IPS-18c (cell line): ENCODE results near the gene LNPK.
"Not testable (repeated sequence)": the region's sequence is repeated elsewhere in the genome, so short reads cannot be mapped to it uniquely, and the experiment has no call there.

Experiments used
- H3K4me3 ChIP-seq: 2 replicates; pipeline ENCODE4 v1.7.0; 2013; ENCODE audit warnings: low read depth, mild to moderate bottlenecking, low read length, moderate library complexity; ENCODE audit not compliant: insufficient read depth
- H3K9me3 ChIP-seq: one replicate; pipeline ENCODE4 v1.6.1; 2013; ENCODE audit warnings: mild to moderate bottlenecking, low read length, moderate library complexity; ENCODE audit not compliant: control insufficient read depth, insufficient read depth

Gene LNPK

DNA sequence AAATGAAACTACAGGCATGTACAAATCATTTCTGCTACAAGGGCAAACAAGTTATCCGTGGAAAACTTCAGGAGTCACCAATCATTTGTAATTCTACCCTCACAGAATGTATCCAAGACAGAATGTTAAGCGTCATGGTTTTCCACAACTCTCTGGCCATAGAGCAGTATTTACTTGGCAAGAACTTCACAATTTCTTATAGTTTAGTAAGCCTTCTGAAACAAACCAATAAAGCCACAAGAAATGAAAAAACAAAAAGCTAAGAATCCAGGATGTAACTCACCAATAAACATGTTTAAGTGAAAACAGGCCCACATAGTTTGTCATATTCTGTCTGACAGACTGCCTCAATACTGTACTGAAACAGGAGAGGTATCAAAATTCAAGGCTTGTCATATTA lies 70.3 kb downstream of the LNPK start:
- H3K9me3 ChIP-seq, result no peaks in the 10 kb centered on the region
- no peak overlapping the region for H3K4me3 ChIP-seq

DNA sequence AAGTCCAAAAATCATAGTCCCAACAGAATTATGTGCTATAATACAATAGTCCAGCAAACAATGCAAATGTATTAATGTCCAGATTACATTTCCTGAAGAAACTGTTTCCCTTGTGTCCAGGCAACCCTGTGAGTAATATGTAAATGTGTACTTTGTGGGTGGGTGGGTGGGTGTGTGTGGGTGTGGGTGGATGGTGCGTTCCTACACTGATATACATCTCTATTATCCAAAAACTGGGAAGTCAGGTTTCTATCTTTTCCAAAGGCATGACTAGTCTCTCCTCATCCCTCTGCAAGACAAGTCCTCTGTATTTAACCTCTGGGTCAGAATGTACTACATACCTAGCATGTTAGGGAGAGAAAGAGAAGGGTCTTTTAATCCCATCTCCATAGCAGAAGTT lies 71.6 kb downstream of the LNPK start:
- no peak overlapping the region for H3K4me3 ChIP-seq
- no peaks in the 10 kb centered on the region for H3K9me3 ChIP-seq

DNA sequence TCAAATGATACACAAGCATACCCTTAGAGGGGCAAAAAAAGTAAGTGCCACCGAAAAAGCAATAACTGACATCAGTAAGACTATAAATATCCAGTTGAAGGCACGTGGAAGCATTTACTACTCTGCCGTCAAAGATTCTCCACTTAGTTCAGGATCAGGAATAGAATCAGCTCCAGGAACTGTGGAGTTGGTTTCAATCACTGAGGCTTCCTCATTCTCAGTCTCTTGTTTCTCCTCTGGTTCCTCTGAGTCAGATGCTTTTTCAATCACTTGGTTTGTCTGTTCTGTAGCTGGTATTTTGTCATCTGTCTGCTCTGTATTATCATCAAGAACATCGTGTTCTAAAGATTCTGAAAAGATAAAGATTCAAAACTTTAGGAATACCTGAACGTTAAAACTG lies 72.2 kb downstream of the LNPK start:
- Histone ChIP-seq H3K9me3 (no peaks in the 10 kb centered on the region), H3K4me3 (no peak overlapping the region)

DNA sequence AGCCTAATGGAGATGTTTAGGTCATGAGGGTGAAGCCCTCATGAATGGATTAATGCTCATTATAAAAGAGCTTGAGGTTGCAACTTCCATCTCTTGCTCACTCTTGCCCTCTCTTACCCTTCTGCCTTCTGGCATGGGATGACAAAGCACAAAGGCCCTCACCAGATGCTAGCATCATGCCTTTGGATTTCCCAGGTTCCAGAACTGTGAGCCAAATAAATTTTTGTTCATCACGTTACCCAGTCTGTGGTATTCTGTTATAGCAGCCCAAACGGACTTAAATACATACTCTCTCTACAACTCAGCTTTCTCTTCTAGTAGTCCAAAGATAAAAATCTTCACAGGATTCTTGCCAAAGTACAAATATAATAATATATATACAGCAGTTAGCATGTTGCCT lies 75.8 kb downstream of the LNPK start:
- no peak overlapping the region for H3K4me3 ChIP-seq
- H3K9me3 ChIP-seq, result no peaks in the 10 kb centered on the region

DNA sequence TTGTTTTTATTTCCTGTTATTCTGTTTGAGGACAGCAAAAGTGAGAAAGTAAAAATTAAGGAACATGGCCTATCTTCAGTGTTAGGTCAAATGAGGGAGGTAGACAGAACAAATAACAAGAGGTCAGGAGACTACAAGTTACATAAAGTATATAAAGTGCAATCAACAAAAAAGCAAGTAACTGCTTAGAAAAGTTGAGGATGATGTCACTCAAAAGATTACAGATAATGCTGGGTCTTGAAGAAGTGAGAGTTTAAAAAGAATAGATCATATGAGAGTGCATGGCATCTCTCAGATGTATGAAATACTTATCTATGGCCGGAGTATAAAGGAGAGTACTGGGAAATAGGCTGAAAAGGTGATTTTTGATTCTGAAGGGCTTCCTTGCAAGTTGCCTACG lies 79.9 kb downstream of the LNPK start:
- Histone ChIP-seq H3K9me3 (no peaks in the 10 kb centered on the region), H3K4me3 (no peak overlapping the region)

DNA sequence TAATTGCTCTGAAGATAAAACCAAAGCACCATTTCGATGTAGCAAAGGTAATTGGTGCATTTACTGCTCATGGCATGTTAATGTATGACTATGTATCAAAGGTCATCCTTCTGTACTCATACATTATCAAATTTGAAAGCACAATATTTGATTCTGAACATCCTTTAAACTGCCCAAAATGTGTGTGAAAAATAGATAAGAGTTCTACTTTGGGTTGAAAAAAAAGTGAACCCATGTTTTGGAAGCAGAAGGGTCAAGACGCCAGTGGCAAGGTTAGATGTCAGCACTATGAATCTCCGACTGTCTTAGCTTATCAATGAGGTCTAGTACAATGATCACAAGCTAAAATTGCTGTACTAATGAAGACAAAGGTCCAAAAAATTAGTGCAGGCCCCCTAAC lies 83.1 kb downstream of the LNPK start:
- Histone ChIP-seq H3K4me3 (no peak overlapping the region), H3K9me3 (no peaks in the 10 kb centered on the region)

DNA sequence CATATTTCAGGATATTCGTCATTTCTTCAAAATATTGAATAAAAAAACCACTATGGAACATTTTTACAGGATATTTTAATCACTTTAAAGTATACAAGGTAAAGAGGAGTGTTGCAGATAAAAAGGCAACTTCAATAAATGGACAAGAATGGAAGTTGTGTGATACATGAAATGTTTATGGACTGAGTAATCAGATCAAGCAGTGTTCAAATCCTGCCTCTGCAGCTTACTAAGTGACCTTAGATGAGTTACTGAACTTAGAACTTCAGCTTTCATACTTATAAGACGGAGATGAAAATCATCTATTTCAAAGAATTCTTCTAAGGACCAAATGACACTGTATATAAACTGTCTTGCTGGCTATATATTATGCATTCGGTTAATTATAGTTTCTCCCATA lies 87.2 kb downstream of the LNPK start:
- H3K9me3 ChIP-seq, result no peaks in the 10 kb centered on the region
- no peak overlapping the region for H3K4me3 ChIP-seq

DNA sequence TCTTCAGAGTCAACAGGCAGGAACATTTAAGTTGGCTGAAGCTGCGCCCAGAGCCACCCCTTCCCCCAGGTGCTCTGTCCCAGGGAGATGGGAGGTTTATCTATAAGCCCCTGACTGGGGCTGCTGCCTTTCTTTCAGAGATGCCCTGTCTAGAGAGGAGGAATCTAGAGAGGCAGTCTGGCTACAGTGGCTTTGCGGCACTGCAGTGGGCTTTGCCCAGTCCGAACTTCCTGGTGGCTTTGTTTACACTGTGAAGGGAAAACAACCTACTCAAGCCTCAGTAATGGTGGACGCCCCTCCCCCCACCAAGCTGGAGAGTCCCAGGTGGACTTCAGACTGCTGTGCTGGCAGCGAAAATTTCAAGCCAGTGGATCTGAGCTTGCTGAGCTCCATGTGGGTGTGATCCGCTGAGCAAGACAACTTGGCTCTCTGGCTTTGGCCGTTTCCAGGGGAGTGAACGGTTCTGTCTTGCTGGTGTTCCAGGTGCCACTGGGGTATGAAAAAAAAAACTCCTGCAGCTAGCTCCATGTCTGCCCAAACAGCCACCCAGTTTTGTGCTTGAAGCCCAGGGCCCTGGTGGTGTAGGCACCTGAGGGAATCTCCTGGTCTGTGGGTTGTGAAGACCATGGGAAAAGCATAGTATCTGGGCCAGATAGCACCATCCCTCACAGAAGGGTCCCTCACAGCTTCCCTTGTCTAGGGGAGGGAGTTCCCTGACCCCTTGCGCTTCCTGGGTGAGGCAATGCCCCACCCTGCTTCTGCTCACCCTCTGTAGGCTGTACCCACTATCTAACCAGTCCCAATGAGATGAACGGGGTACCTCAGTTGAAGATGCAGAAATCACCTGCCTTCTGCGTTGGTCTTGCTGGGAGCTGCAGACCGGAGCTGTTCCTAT lies 88.0 kb downstream of the LNPK start:
- not testable (repeated sequence) for H3K9me3 ChIP-seq

DNA sequence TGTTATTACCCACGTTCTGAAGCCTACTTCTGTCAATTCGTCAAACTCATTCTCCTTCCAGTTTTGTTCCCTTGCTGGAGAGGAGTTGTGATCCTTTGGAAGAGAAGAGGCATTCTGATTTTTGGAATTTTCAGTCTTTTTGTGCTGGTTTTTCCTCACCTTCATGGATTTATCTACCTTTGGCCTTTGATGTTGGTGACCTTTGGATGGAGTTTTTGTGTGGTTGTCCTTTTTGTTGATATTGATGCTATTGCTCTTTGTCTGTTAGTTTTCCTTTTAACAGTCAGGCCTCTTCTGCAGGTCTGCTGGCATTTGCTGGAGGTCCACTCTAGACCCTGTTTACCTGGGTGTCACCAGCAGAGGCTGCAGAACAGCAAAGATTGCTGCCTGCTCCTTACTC lies 88.8 kb downstream of the LNPK start:
- not testable (repeated sequence) for H3K9me3 ChIP-seq, H3K4me3 ChIP-seq

More for the DNA sequence above, 88.0 kb downstream of the LNPK start:
- H3K4me3 ChIP-seq, result not testable (repeated sequence)

DNA sequence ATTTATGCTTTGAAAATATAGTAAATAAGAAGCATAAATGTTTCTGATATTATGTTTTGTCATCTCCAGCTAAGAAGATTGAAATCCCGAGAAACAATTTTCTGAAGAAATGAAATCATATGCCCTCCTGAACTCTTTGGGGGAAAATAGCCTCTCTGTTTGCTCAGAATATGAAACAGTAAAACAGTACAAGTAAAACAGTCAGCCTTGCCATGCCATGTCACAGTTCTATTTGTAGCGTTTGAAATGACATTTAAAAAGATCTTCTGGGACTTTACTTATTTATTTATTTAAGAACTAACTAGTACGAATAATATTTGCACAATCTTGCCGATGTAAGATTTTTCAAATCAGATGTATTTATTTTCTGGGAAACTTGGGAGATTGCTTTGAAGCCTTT lies 98.0 kb downstream of the LNPK start:
- no peak overlapping the region for H3K4me3 ChIP-seq
- H3K9me3 ChIP-seq, result no peaks in the 10 kb centered on the region

DNA sequence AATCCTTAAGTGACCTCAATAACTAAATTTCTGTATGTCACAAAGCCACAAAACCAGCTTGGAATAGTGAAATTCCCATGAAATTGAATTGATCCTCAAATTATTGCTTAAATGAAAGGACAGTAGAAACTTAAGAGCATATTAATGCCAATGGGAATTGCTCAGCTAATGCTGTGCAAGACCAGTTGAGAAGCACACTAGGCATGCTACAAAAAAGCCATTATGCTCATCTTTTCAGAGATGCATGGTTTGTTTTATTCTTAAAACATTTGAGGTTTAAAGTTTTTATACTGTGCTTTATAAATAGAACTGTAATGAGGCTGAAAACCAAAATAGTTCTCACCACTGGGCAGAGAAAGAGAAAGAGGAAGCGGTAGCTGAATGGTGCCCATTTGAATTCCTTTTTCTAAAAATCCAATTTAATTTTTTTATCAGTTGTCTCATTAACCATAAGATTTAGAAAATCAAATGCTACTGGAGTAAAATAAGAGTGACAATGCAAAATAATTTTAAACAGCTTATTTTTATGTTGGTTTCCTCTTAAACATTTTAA lies 98.6 kb downstream of the LNPK start:
- Histone ChIP-seq H3K4me3 (no peak overlapping the region), H3K9me3 (no peaks in the 10 kb centered on the region)

DNA sequence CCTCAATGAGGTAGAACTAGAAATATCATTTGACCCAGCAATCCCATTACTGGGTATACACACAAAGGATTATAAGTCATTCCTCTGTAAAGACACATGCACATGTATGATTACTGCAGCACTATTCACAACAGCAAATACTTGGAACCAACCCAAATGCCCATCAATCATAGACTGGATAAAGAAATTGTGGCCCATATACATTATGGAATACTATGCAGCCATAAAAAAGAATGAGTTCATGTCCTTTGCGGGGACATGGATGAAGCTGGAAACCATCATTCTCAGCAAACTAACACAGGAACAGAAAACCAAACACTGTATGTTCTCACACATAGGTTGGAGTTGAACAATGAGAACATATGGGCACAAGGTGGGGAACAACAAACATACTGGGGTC lies 106.1 kb downstream of the LNPK start:
- H3K9me3 ChIP-seq, H3K4me3 ChIP-seq: not testable (repeated sequence)

DNA sequence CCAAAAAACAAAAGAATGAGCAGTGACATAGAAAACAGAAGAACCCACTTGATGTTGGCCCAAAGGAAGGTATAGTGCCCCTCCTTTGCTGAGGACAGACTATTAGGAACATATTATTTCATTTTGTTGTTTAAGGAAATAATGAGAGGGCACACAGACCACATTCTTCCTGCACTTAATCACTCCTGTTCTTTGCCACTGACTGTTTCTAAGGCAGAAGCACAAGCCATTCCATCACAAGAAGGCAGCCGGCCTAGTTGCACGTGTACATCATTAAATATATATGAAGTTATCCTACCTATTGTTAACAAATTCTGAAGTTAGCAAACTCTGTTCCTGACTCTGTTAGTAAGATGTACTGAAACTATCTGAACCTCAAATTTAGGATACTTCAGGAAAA lies 110.0 kb downstream of the LNPK start:
- no peak overlapping the region for H3K4me3 ChIP-seq
- no peaks in the 10 kb centered on the region for H3K9me3 ChIP-seq

DNA sequence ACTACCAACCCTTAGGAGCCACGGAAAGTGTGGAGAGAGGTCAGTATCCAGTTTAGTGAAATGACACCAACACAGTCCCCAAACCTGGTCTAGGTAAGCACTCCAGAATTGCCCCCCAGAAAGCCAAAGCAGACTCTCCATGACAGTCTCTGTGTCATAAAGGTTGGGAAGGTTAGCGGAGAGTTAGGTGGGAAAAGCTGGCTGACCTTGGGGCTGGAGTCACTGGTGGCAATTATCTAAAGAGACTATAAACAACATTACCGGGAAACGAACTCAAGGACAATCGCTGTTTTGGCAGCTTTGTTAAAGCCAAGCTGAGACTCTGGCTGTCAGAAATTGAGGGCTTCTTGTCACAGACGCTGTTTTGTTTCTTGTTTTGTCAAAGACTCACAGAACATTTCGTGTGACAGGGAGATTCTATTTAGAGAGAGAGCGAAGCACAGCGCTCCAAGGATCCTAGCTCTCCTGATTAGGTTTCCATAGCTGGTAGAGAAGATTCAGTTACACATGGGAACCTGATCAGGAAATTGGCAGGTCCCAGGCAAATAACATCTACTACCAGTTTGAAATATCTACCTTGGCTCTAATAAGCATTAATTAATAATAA lies 111.3 kb downstream of the LNPK start:
- no peak overlapping the region for H3K4me3 ChIP-seq
- H3K9me3 ChIP-seq, result no peaks in the 10 kb centered on the region

DNA sequence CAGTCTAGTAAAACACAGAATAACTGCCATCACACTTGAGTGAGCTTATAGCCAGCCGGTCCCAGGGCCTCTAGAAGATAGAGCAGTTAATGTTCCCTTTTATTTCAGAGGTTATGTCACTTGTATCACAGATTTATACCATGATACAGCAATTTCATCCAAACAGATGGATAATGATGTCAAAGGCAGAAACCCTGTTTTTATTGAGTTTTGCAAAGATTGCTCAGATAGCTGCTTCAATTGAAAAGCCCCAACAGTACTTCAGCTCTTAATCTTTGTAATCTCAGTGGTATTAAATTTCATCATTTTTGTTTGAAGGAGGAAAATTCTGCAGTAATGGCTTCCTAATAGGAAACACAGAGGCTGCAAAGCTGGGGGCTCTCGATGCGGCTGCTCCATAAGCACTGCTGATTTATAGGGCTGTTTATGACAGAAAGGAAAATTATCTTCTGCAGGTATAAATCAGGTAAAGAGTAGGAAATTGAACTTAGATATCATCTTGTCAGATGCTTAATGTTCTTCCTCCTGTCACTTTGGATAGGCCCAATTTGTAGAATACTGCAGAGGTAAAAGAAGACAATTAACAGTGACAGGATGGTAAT lies 112.3 kb downstream of the LNPK start:
- no peaks in the 10 kb centered on the region for H3K9me3 ChIP-seq
- H3K4me3 ChIP-seq, result no peak overlapping the region

DNA sequence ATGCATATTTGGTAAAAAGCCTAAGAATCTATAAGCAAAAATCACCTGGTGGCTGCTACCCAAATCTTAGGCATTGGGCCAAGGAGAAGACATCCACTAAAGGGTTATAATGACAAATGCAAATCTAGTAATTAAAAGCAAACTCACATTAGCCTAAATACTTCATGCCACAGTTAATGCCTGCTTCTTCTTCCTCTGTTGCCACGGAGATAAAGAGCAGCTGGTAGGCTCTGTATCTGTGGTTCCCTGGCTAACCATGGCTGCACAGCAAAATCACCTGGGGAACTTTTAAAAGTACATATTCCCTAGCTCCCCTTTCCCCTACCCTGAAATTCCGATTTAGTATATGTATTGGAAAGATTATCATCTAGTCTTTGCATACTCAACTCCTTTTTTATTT lies 114.3 kb downstream of the LNPK start:
- H3K9me3 ChIP-seq, result no peaks in the 10 kb centered on the region
- H3K4me3 ChIP-seq, result no peak overlapping the region

DNA sequence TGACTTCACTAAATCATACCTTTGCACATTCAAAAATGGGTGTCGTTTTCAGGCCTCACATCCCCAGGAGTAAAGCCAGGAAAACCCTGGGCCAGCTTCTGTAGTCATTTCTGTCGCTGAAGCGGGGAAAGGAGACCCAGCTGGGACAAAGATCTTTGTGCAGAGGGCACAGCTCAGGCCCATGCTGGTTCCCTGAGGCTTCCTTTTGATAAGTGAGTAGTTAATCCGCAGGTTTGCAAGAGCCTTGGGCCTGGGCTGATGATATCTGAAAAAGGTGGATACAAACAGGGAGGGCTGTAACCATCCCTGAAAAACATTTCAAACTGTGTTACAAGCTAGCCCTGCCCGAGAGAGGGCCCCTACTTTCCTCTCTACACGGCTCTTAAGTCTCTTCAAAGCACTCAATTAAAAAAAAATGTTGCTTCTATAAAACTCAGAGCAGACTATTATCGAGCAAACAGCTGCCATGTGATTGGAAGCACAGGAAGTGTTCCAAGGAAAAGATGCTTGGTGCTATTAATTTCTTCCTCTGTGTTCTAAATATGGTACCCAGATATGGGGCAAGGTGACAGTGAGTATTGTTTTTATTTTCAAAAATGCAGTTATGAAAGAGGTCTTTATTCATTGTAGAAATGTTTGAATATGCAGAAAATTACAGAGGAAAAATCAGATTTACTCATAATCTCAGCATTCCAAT lies 117.2 kb downstream of the LNPK start:
- H3K9me3 ChIP-seq, result no peaks in the 10 kb centered on the region

More for the DNA sequence above, 117.2 kb downstream of the LNPK start:
- no peak overlapping the region for H3K4me3 ChIP-seq
